GM19193 (cell line): ENCODE results near the gene SAMD3.

Source experiments
- POLR2A ChIP-seq: IDR thresholded peaks from 4 replicates; pipeline ENCODE4 v1.6.1; 2011; ENCODE audit not compliant: insufficient read depth, insufficient read length; ENCODE audit errors: extremely low read depth

SAMD3 gene

DNA sequence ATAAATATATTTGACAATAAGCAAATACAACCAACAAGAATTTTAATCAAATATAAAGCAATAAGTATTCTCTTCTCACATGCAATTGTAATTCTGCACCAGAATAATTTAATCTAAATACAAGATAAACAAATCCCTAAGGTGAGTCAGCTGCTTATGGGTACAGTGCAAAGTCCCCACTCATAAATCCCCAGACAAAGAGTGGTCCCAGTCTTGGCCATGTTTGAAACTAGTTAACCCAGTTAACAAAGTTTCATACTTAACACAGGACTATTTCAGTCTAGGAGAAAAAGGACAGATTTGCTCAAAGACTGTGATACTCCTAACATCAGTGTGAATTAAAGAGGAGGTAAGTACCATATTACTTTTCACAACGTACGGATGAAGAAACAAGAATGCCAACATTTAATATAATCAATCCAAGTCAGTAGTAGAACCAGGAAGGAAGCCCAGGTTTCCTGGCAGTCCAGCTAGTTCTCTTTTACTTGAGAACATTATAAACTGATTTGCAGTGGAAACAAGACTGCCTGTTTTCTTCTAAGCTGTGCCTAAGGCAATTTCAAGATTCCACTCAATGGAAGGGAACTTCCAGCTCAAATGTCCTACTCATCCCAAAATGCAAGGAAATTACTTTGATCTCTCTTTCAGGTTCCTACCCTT is 10.4 kb downstream of the SAMD3 start:
- no peak for TF ChIP-seq POLR2A

DNA sequence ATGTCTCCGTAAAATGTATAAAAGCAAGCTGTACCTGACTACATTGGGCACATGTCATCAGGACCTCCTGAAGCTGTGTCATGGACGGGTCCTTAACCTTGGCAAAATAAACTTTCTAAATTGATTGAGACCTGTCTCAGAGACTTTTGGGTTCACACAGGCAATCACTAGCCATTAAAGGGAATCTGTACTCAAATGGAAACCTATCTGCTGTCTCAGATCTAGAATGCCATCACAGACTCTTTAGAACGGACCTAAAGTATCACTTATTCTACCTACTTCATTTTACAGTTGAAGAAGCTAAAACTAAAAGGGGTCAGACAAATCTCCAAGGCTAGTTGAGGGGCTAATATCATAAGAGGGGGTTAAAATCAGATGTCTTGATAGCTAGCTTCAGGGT is 11.1 kb downstream of the SAMD3 start:
- TF ChIP-seq POLR2A: no peak

DNA sequence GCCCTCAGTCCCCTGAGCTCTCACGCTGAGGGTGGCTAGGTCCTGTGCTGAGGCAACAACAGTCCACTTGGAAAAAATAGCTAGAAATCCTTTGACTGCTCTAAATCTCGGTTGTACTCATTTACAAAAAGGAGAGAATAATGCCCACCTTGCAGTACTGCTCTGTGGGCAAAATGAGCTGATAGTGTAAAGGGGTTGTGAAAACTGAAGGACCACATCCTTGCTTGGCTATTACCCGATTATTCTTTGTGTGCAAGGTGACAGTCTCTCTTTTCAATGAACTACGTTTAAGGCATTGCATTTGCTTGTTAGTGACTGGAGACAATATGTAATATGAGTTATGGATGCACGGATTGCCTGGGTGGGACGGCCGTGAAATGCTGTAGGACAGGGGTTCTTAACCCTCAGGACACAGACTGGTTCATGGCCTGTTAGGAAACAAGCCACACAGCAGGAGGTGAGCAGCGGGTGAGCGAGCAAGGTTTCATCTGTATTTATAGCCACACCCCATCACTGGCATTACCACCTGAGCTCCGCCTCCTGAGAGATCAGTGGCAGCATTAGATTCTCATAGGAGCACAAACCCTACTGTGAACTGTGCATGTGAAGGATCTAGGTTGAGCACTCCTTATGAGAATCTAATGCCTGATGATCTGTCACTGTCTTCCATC is 14.6 kb downstream of the SAMD3 start:
- no peak for TF ChIP-seq POLR2A

DNA sequence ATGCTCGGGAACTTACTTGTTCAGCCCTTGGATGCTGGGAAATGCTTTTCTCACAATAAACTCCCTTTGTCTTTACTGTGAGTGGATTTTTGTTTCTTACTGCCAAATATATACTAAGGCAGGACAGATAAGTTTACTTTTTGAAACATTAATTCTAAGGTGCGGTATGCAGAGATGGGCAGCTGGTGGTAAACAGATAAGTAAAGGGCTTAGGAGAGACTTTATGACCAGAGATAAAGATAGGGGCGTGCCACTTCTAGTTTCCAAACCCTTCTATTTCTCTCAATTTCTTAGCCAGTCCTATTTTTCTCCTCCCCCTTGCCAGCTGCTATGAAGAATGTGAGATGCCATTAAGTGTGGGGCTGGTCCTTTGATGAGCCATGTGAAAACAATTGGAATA is 16.3 kb downstream of the SAMD3 start:
- no peak for TF ChIP-seq POLR2A

DNA sequence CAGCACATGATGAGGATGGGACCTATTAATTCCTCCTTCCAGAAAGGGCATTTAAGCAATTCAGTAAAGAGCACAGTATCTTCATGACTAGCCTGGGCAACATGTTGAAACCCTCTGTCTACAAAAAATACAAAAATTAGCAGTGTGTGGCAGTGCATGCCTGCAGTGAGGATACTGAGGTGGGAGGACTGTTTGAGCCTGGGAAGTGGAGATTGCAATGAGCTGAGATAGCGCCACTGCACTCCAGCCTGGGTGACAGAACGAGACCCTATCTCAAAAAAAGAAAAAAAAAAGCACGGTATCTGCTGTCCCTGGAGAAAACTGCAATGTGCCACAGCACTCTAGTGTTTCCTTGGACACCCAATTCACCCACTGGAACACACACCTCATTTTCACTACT is 18.4 kb downstream of the SAMD3 start:
- no peak for TF ChIP-seq POLR2A

DNA sequence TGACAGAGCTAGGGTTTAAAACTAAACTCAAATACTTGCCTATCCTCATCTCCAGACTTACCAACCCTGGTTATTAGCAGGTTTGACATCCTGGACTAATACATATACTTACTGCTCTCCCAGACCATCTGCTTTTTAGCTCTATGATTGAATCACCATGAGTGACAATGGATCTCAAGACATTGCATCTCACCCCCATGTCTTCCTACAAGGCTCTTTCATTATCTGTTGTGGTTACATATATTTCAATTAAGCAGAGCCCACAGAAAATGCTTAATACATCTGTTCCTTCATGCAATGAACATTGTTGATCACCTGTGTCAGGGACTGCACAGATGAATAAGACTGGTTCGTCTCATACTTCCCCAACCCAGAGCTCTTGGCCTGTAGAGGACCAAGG is 19.4 kb downstream of the SAMD3 start:
- TF ChIP-seq POLR2A: no peak

DNA sequence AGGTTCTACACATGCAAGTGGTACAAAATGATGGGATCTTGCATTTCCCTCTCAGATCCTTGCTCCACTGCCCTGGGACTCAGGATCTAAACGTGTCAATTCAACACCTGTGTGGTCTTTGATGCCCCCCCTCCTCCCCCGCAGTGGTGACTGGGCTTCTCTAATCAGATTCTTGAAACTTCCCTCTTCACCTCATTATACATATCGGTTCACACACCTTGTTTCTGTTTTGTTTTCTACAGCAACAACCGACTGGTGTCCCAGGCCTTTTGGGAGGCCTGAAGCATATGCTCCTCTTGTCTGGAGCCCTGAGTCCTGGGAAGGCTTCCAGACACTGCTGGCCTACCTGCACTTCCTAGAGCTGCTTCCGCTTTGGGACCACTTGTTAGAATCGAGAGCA is 20.0 kb downstream of the SAMD3 start:
- no peak for TF ChIP-seq POLR2A

DNA sequence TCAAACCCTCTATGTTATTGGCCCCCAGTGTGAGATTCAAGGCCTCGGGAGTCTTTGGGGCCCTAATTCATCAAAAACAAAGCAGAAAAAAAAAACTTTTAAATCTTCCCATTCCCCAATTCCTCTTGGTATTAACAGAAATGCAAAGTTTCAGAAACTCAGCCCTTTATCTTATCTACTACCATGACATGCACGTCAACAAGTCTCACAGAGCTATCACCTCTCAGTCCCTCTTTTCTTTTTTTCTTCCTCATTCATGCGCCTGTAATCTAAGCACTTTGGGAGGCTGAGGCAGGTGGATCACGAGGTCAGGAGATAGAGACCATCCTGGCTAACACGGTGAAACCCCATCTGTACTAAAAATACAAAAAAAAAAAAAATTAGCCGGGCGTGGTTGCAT is 22.7 kb downstream of the SAMD3 start:
- no peak for TF ChIP-seq POLR2A

DNA sequence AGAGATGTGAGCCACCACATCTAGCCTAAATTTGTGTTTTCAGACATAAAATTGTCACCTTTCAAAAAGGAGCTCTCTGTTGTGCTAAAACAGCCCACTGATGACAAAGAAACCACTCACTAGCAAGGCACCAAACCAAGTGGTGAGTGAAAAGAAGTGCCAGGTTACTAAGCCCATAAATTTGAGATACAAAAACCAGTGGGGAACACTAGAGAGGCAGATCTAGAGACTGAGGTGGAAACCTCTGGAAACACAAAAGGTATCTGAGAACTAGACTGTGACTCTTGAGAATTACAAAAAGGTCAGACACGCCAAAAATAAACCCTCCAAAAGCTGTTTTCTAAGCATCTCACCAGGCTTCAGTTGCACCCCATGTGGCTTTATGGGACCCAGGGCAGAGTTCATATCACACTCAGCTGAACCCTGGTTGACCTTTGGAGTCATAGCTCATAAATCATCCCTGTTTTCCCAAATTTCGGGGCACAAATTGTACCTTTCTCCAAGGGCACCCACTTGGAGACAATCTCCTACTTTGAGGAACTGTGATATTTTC is 24.2 kb downstream of the SAMD3 start:
- no peak for TF ChIP-seq POLR2A

DNA sequence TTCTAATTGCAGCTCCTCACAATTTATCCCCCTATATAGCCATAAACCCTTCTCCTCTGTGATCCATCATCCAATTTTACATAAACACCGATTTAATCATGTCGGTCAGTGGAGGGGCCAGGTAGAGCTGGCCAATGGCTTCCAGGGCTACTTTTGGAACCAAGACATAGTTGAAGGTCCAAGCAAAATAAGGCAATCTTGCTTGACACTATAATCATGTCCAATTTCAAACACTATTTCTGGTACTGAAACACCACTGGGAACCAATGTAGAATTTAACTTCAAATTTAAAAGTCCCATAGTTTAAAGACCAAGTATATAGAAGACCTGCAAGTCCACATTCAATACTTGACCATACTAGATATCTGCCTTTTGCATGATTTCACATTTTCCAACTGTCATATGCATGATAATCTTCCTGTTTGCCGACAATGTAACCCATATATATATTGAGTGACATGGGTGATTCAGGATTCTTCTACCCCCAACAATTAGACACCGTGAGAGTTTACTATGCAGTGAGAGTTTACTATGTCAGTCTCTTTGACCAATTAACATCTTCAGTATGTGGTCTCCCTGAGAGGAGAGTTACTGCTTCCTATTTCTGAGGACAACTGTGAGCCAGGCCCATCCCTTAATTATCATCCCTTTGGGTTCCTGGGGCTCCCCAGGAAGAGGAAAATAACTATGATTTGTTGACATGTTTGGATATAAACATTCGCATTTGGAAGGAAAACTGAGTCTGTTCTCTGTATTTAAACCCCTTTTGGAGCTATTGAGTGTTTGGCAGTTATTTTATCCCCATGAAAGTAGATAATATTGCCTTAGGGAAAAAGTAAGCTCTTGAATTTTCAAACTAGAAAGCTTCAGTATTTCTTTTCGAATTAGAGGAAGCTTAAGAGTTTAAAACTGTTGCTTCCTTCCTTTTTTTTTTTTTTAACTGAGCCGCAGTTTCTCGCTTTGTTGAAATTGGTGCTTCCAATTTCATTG is 31.8 kb downstream of the SAMD3 start:
- TF ChIP-seq POLR2A: no peak

DNA sequence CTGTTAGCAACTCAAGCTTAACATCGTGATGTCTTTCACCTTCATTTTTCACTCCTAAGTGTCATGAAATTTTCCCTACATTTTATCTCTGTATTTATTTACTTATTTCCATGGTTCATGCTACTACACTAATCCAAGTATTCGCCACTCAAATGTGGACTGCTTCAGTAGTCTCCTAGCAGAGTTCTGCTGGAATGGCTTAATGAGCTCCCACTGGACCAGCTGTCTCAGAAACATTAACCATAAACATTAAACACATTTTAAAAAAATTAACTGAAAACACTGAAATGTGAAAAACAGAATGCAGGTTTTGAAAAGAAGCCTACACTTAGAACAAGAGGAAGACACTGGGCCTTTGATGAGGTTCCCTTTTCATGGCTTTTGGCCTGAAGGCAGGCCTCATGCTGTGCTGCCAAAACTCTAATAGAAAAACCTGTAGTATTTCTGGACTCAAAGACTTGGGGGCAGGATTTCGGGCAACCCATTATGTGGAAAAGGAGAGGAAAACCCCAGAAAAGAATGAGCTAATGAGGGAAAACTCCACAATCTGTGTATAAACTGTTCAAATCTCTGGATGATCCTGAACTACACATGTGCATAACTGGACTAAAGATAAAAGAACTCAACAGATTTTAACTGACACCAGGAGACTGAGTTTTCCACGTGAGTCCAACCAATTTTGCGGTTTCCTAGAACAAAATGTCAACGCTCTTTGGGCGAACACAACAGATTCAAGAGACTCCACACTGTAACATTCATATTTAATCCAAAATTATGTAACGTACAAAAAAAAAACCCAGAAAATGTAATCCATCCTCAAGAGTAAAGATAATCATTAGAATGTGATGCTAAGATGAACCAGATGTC is 33.0 kb downstream of the SAMD3 start:
- no peak for TF ChIP-seq POLR2A

DNA sequence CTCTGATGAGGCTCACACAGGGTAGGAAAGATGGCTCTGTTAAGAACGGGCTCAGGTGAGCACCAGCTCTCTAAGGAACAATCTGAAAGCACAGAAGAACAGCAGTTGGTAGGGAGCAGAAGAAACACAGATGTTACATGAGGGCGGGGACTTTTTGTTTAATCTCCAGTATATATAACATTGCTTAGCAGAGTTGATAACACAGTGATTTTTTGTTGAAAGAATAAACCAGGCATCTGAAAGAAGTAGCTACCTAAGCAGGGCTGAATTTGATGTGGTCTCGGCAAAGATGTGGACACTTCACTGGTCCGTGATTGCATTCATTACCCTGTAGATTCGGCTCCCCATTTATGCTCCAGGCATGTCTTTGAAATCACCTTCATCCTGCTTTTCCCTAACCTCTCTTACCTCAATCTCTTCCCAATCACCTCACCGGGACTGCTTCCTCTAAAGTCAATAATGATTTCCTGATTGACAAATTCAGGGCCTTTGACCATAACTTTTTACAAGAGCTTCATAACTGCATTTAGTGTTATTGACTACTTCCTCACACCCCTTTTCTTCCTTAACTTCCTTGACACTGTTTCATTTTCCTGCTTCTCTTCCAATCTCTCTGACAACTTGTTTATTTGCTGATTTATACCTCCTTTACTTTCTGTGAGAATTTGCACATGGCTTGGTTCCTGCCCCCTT is 34.4 kb downstream of the SAMD3 start:
- no peak for TF ChIP-seq POLR2A

DNA sequence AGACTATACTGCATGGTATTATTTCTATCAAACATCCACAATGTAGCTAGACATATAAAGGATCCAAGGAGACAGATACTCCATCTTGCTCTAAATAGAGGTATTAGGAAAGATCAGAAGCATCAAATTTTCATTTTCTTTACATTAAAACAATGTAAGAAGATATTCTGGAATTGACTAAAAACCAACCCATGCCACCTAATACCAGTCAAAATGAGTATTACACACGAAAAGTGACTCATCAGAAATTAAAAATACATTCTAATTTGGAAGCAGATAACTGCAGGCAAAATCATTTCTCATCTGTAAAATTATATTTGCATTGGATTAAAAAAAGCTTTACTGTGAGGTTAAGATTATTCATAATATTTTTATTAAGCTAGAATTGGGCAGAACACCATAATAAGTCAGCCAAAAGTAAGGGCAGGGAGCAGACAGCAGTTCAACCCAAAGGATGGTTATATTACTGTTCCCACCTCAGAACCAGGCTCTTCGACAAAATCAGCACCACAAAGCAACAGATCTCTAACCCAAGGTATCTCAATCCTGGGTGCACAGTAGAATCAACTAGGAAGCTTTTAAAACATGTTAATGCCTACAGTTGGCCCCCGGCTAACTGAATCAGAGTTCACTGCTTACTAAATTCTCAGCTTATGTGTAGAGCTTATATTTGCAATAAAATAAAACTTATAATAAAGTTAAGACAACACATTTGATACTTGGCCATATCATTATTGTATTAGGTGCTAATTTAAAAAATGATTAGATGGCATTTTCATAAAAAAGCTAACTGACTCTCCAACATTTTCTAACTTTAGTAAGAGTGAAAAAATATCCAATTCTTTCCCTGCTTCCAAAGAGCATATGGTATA is 35.2 kb downstream of the SAMD3 start:
- no peak for TF ChIP-seq POLR2A
